Left ventricle myocardium superior (tissue), 1 donor: Measurements from ENCODE around the gene USP17L21. TPM values are rescaled to one million over a fixed set of nuclear protein-coding genes. Genes with fewer than 3 reads are reported as not detected.

Source experiments
- total RNA-seq: library from RNA; stranded (reverse); fragmentation: NEBNext Ultra II Directional; extraction: Animal tissue kit (Norgen Biotek cat#: 25700); gene quantifications from one replicate; pipeline ENCODE4 v1.2.1, GENCODE V29; 2021
- donor health status: DM: no; HTN: yes; CAD: no; lungs with severe emphysema.

The USP17L21 gene
- total RNA-seq, 1 donor from 2014 or later = not detected

Other genes with a start within 250 kb of the USP17L21 start
- not detected for gene FAM90A26, start 92.5 kb upstream of the USP17L21 start, total RNA-seq
- not detected for gene USP17L10, start 52.2 kb upstream of the USP17L21 start, total RNA-seq
- not detected for gene USP17L11, start 47.5 kb upstream of the USP17L21 start, total RNA-seq
- not detected for gene USP17L12, start 42.7 kb upstream of the USP17L21 start, total RNA-seq
- not detected for gene USP17L13, start 38.0 kb upstream of the USP17L21 start, total RNA-seq
- gene USP17L15, start 28.5 kb upstream of the USP17L21 start, total RNA-seq = not detected
- not detected for gene USP17L17, start 19.0 kb upstream of the USP17L21 start, total RNA-seq
- not detected for gene USP17L18, start 14.2 kb upstream of the USP17L21 start, total RNA-seq
- not detected for gene USP17L19, start 9.5 kb upstream of the USP17L21 start, total RNA-seq
- not detected for gene USP17L20, start 4.7 kb upstream of the USP17L21 start, total RNA-seq
- not detected for gene USP17L22, start 4.7 kb downstream of the USP17L21 start, total RNA-seq
- gene USP17L24, start 62.3 kb downstream of the USP17L21 start, total RNA-seq = not detected
- not detected for gene USP17L25, start 67.0 kb downstream of the USP17L21 start, total RNA-seq
- gene USP17L26, start 71.8 kb downstream of the USP17L21 start, total RNA-seq = not detected
- gene USP17L5, start 76.5 kb downstream of the USP17L21 start, total RNA-seq = not detected
- gene USP17L27, start 81.3 kb downstream of the USP17L21 start, total RNA-seq = not detected
- not detected for gene USP17L28, start 86.0 kb downstream of the USP17L21 start, total RNA-seq
- gene USP17L29, start 90.8 kb downstream of the USP17L21 start, total RNA-seq = not detected
- not detected for gene USP17L30, start 100.3 kb downstream of the USP17L21 start, total RNA-seq
- not detected for gene DEFB131A, start 181.5 kb downstream of the USP17L21 start, total RNA-seq